HK-2 (cell line): ENCODE measurements around the gene MTRFR.

ENCODE experiments used
- DNase-seq: peaks from one replicate; pipeline ENCODE4 v3.0.0-alpha.2; 2018; ENCODE audit not compliant: unreplicated experiment

MTRFR gene

DNA sequence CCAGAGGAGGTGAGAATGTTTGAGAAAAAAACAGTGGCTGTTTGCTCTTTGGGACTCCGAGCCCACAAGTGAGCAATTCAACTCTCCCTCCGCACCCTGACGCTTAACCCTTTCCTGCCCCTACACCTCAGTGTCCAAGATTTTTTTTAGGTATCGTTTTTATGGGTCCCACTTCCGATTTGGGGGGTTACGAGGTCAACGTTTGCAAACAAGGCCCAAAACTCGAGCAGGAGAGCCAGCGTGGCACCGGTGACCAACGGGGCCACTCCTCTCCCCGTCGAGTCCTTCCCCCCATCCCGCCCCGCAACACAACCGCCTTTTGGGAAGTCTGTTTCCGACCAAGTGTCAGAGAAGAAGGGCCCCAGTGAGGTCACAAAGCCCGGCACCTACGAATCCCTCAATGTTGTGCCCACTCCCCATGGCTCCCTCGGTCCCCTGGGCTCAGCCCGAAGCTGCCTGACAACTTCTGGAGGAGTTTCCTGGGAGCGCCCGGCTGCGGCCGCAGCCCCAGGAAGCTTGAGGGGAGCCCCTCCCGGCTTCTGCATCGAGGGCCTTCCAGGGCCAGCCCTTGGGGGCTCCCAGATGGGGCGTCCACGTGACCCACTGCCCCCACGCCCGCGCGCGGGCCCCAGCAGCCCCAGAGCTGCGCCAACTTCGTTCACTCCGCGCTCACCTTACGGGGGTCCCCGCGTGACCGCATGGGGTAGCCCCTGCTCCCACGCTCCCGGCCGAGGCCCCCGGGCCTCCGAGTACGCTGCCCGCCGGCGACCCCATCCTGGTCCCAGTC lies 37.2 kb downstream of the MTRFR start:
- peak; percentile 27 for DNase-seq

DNA sequence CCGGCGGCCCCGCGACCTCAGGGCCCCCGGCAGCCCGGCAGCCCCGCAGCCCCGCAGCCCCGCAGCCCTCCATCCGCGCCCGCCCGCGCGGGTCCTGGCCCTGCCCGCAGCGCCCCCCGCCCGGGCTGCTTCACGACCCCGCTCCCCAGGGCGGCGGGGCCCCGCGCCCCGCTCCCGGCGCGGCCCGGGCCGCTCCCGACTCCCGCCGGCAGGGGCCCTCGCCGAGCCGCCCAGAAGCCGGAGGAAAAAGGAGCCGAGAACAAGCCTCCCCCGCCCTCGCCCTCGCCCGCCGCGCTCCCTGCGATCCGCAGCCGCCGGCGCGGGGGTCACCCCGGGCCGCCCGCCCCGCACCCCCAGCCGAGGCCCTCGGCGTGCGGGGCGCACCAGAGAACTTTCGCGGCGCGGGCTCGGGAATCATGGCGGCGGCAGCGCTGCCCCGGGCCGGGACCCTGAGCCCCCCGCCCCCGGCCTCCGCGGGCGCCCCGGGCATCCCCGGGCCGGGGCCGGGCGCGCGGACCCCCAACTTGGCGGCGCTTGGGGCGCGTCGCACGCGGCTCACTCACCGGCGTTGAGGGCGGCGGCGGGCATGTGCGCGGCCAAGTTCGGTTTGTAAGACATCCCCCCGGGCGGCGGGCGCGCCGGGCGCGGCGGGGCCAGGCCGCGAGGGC lies 37.9 kb downstream of the MTRFR start:
- DNase-seq, result peak; percentile 65

DNA sequence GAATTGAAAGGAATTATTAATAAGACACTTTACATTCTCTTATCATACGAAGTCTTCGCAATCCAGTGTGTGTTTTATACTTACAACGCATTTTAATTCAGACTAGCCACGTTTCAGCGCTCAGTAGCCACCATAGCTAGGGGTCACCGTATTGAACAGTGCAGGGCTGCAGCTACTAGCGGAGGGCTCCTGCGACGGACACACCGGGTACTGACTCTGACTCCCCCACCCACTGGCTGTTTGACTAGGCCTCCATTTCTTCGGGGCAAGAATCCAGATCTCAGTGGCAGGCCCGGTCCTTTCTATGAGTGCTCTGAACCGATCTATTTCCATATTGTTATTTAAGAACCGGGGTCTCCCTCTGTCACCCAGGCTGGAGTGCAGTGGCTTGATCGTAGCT lies 39.9 kb downstream of the MTRFR start:
- no peak for DNase-seq

DNA sequence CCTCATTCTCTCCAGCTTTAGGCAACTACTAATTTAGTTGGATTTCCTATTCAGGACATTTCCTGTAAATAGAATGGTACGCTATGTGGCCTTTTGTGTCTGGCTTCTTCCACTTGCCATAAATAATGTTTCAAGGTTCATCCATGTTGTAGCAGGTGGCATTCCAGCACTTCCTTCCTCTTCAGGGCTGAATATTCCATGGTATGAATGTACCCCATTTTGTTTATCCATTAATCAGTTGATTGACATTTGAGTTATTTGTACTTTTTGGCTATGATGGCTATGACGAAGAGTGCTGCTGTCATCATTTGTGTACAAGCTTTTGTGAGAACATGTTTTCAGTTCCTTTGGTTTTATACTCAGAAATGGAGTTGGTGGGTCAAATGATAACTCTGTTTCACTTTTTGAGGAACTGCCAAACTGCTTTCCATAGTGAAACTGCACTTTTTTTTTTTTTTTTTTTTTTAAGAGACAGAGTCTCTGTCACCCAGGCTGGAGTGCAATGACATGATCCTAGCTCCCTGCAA lies 44.9 kb downstream of the MTRFR start:
- DNase-seq, result no peak

DNA sequence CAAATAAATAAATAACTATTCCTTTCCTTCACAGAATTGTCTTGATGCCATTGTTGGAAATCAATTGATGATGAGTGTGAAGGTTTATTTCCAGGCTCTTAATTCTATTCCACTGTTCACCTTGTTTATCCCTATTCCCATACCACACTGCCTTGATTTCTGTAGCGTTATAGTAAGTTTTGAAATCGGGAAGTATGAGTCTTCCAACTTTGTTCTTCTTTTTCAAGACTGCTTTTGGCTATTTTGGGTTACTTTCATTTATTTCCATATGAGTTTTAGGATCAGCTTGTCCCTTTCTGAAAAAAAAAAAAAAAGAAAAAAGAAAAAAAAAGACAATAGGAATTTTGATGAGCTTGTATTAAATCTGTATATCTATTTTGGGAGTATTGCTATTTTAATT lies 47.7 kb downstream of the MTRFR start:
- no peak for DNase-seq

DNA sequence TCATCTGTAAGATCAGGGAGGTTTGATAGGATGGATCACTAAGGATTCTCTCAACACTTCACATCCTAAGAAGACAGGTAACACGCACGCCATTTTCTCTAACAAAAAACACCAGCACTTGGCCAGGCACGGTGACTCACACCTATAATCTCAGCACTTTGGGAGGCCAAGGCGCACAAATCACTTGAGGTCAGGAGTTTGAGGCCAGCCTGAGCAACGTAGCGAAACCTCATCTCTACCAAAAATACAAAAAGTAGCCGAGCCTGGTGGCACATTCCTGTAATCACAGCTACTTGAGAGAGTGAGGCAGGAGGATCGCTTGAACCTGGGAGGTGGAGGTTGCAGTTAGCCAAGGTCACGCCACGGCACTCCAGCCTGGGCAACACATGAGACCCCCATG lies 48.9 kb downstream of the MTRFR start:
- DNase-seq, result no peak

DNA sequence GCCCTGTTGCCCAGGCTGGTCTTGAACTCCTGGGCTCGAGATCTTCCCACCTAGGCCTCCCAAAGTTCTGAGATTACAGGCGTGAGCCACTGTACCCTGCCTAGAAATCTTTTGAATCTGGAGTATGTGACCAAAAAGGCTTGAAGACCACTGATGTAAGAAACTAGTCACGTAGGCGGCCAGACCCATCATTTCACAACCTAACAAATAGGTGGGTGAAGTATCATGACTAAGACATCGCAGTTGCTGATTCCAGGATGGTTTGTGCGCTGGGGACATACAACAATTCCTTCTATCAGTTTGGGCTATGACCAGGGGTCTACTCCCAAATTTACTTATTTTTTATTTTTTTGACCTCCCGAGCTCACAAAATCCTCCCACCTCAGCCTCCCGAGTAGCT lies 50.2 kb downstream of the MTRFR start:
- DNase-seq, result no peak

DNA sequence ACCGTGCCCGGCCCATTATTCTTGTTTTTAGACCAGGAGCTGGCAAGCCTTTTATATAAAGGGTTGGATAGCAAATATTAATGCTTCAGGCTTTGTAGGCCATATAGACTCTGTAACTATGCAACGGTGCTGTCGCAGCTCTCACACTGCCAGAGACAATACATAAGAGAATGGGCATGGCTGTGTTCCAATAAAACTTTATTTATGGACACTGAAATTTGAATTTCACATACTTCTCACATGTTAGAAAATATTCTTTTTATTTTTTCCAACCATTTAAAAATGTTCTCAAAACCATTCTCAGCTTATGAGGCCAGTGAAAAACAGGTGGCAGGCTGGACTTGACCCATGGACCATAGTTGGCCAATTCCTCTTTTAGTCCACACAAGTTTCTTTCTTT lies 51.4 kb downstream of the MTRFR start:
- DNase-seq, result no peak

DNA sequence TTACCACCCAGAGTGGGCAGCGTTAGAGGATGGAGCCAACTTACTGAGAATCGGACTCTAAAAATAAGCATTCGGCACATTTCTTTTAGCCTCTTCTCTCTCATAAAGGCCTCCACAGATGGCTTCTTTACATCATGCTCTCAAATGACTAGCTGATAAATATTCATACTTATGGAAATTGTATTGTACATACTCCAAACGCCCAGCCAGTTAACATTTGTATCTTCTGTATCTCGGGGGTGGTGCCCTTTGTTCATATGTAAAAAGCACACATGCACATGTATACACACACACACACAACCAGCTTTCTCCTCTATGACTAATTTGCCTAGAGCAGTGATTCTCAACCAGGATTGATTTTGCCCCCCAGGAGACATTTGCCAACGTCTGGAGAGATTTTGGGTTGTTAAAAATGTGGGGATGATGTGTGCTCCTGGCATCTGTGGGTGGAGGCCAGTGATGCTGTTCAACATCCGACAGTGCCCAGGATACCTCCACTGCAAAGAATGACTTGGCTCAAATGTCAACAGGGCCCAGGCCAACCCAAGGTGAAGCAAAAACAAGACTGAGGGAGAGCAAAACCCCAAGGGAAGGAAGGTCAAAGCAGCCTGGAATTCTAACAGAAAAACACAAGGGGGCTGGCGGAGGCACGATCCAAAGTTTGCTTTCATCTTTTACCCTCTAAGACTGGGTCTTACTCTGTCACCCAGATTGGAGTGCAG lies 53.6 kb downstream of the MTRFR start:
- DNase-seq, result no peak

DNA sequence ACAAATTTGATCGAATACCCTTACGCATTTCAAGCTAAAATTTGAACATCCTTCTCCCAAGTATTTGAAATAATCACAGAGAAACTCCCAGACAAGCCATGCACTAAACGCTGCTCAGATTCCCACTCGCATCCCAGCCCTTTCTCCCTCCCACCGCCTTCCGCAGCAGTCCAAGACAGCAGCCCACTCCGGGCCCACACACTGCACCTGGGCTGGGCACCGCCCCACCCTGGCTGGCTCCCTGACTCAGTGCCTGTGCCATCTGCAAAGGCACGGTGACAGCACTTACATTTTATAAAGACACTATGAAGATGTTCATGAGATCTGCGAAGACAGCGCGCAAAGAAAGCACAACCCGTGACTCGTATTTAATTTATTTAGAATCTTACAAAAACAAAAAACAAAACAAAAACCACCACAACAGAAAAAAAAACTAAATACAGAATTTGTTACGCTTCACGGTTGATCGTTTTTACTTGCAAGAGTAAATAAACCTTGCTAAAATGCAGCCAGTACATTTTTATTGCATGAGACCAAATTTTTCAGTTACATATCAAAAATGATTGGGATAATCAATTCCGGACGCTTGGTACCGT lies 55.6 kb downstream of the MTRFR start:
- DNase-seq, result no peak

DNA sequence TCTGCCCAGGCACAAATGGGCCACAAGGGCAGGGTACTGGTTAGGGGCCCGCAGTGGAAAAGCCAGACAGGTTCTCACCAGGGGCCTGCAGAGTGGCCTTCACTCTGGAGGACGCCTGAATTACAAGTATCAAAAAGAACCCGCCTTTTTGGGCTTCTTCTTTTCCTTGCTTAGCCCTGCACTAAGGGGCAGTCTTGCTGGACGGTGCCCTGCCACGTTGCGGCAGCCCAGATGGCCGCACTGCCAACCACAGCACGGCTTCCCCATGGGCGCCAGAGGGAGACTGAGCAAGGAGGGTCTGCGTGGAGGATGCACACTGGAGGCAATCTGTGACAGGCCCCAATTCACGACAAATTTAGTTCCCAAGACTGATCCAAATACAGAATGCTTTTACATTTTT lies 56.7 kb downstream of the MTRFR start:
- DNase-seq, result no peak

DNA sequence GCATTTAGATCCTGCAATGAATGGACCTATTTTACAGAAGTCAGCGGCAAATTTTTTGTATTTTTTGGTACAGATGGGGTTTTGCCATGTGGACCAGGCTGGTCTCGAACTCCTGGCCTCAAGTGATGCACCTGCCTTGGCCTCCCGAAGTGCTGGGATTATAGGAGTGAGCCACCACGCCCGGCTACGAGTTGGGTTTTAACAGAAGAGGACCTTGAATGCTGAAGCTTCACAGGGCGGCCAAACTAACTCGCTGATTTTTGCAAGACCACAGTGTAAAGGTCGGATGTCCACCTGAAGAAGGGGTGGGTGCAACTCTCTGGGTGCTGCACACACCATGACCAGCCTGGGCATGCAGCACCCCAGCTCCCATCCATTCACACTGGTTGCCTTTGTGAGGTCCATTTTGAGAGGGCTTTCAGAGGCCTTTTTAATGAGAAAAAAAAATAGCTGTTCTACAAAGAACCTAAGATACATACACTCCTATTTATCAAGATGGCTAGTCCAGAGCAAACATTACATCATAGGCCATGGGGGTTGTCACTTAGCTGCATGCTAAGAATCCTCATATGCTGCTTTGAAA lies 60.0 kb downstream of the MTRFR start:
- no peak for DNase-seq

DNA sequence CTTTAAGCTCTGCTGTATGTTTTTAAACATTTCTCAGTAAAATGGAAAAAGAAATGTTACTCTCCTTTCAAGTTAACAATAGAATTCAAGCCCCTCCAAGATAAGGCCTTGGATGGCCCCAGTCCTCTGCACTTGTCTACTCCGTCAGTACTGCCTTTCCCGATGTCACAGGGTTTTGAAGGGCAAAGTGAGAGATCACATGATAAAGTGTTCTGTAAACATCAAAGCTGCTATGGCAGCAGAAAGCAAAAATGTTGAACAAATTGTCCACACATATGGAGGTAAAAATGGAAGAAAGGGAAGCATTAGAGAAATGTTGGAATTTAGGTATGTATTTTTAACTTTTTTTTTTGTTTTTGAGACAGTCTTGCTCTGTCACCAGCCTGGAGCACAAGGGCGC lies 71.9 kb downstream of the MTRFR start:
- DNase-seq, result no peak

DNA sequence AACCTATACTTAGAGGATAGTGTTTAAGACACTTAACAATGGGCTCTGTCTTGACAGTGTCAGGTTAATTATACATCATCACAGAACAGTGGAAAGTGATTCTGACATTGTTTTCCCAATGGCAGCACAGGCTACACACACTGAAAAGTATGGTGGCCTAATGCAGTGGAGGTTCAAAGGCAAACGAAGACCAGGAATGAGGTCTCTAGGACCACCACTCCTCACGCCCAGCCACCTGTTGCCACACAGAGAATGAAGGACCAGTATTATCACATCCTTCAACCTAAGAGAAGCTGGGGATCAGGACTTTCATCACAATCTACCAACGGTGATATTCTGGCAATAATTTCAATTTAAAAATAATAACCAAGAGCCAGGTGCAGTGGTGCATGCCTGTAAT lies 73.0 kb downstream of the MTRFR start:
- no peak for DNase-seq
